Inferior parietal cortex (tissue), 1 donor: ENCODE results near the gene ASPA.
A peak's percentile ranks its signal among the peaks of the same experiment; 100 is the strongest.

Experiments
- DNase-seq: peaks from one replicate; pipeline ENCODE4 v3.0.0-alpha.2; 2016; ENCODE audit errors: extremely low spot score

ASPA gene

GRCh38 chr17:3534881-3535252 is 59.1 kb downstream of the ASPA start:
- DNase-seq = no peak

- DNase-seq = peak; percentile 69
These were observed 59.6 kb downstream of the ASPA start for GRCh38 chr17:3535253-3535995.

- DNase-seq = no peak
These were observed 60.9 kb downstream of the ASPA start for GRCh38 chr17:3536716-3537115.

GRCh38 chr17:3539881-3540540 is 64.2 kb downstream of the ASPA start:
- no peak for DNase-seq

- no peak for DNase-seq
These were observed 66.8 kb downstream of the ASPA start for GRCh38 chr17:3542410-3543088.

GRCh38 chr17:3543453-3543852 is 67.7 kb downstream of the ASPA start:
- no peak for DNase-seq

GRCh38 chr17:3544365-3544764 is 68.6 kb downstream of the ASPA start:
- DNase-seq = no peak

- DNase-seq = no peak
These were observed 69.4 kb downstream of the ASPA start for GRCh38 chr17:3545151-3545550.

- no peak for DNase-seq
These were observed 70.7 kb downstream of the ASPA start for GRCh38 chr17:3546521-3546920.

- DNase-seq = no peak
These were observed 71.2 kb downstream of the ASPA start for GRCh38 chr17:3546997-3547396.

- DNase-seq = no peak
These were observed 71.8 kb downstream of the ASPA start for GRCh38 chr17:3547628-3548027.

GRCh38 chr17:3549610-3550162 is 73.9 kb downstream of the ASPA start:
- no peak for DNase-seq

- DNase-seq = no peak
These were observed 75.4 kb downstream of the ASPA start for GRCh38 chr17:3551189-3551588.

GRCh38 chr17:3552916-3553315 is 77.1 kb downstream of the ASPA start:
- no peak for DNase-seq
